HG03460 (cell line): ENCODE results near the gene SPIN4.
A peak's percentile ranks its signal among the peaks of the same experiment; 100 is the strongest.
"Not testable (repeated sequence)": the region's sequence is repeated elsewhere in the genome, so short reads cannot be mapped to it uniquely, and the experiment has no call there.

Experiments
- ATAC-seq: cut with Tn5 transposase; IDR thresholded peaks from one replicate; pipeline ENCODE4 v1.9.1; 2021; ENCODE audit not compliant: unreplicated experiment

Gene SPIN4

GRCh38 chrX:63350941-63351616 is at the start of gene SPIN4:
TSS of gene SPIN4 (minus strand) at chrX:63351332. CDS start at chrX:63350819, 513 bp downstream.
- peak; percentile 95 for ATAC-seq

- ATAC-seq = no peak
Measured at GRCh38 chrX:63400340-63400739, 49.2 kb upstream of the SPIN4 start.

GRCh38 chrX:63394872-63395271 is 43.7 kb upstream of the SPIN4 start:
- ATAC-seq = no peak

GRCh38 chrX:63393094-63393493 is 42.0 kb upstream of the SPIN4 start:
- ATAC-seq = not testable (repeated sequence)

GRCh38 chrX:63387411-63387810 is 36.3 kb upstream of the SPIN4 start:
- ATAC-seq = no peak

GRCh38 chrX:63384263-63384662 is 33.1 kb upstream of the SPIN4 start:
- ATAC-seq = not testable (repeated sequence)

- ATAC-seq = not testable (repeated sequence)
Measured at GRCh38 chrX:63373012-63373411, 21.9 kb upstream of the SPIN4 start.

GRCh38 chrX:63367699-63368098 is 16.6 kb upstream of the SPIN4 start:
- not testable (repeated sequence) for ATAC-seq

- ATAC-seq = no peak
Measured at GRCh38 chrX:63363788-63364187, 12.7 kb upstream of the SPIN4 start.

GRCh38 chrX:63361494-63361893 is 10.4 kb upstream of the SPIN4 start:
- no peak for ATAC-seq

- ATAC-seq = no peak
Measured at GRCh38 chrX:63354484-63354883, 3.4 kb upstream of the SPIN4 start.

- peak; percentile 39 for ATAC-seq
Measured at GRCh38 chrX:63350465-63350877, 661 bp downstream of the SPIN4 start.

- ATAC-seq = no peak
Measured at GRCh38 chrX:63349307-63349706, 1.8 kb downstream of the SPIN4 start.

GRCh38 chrX:63330681-63331080 is 20.5 kb downstream of the SPIN4 start:
- no peak for ATAC-seq

GRCh38 chrX:63327788-63328187 is 23.3 kb downstream of the SPIN4 start:
- ATAC-seq = no peak

GRCh38 chrX:63299596-63299995 is 51.5 kb downstream of the SPIN4 start:
- no peak for ATAC-seq
